GM12874 (cell line): ENCODE data around the gene DDX11.

Experiments
- TF ChIP-seq, protein P1 (sequence below): IDR thresholded peaks from 2 replicates; pipeline ENCODE4 v1.5.1; 2011; ENCODE audit warnings: low read depth, mild to moderate bottlenecking, control low read depth, low read length, moderate library complexity; ENCODE audit not compliant: insufficient read depth

The DDX11 gene

DNA sequence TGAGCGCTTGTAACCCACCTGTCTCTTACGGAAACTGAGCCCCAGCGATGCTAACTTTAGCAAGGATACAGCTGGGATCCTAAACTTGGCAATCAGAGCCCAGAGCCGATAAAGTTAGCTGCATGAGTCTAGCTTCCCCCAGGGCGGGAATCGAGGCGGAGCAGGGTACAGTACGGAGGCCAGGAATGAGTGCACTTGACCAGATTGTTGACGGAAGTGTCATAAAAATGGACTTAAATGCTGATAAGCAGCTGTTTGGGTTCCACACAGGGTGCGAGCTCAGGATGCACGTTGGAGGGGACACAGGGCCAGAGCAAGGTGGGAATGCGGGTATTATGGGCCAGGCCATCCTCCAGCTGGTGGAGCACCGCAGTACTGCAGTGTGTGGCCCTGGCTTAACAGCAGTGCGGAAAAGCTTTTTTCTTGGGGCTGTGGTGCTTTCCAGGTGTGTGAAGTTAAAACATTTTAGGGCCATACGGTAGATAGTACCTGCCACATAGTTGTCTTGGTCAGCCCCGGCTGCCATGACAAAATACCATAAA is 744 bp downstream of the DDX11 start:
- TF ChIP-seq, protein P1, sequence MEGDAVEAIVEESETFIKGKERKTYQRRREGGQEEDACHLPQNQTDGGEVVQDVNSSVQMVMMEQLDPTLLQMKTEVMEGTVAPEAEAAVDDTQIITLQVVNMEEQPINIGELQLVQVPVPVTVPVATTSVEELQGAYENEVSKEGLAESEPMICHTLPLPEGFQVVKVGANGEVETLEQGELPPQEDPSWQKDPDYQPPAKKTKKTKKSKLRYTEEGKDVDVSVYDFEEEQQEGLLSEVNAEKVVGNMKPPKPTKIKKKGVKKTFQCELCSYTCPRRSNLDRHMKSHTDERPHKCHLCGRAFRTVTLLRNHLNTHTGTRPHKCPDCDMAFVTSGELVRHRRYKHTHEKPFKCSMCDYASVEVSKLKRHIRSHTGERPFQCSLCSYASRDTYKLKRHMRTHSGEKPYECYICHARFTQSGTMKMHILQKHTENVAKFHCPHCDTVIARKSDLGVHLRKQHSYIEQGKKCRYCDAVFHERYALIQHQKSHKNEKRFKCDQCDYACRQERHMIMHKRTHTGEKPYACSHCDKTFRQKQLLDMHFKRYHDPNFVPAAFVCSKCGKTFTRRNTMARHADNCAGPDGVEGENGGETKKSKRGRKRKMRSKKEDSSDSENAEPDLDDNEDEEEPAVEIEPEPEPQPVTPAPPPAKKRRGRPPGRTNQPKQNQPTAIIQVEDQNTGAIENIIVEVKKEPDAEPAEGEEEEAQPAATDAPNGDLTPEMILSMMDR = peak; percentile 30; the same call in 1 of the 2 replicates

DNA sequence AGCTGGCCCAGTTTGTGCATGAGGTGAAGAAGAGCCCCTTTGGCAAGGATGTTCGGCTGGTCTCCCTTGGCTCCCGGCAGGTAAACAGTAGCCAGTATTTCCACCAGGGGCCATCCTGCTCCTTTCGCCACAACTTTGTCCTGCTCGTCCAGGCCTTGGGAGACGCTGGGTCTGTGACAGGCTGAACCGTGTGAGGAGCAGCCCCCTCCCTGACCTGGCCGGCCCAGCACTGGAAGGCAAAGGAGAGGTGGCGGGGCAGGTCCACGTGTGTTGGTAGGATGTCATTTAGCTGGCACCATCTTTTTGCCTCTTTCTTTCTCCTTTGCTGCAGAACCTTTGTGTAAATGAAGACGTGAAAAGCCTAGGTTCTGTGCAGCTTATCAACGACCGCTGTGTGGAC is 15.4 kb downstream of the DDX11 start:
- TF ChIP-seq, protein P1 = no peak

DNA sequence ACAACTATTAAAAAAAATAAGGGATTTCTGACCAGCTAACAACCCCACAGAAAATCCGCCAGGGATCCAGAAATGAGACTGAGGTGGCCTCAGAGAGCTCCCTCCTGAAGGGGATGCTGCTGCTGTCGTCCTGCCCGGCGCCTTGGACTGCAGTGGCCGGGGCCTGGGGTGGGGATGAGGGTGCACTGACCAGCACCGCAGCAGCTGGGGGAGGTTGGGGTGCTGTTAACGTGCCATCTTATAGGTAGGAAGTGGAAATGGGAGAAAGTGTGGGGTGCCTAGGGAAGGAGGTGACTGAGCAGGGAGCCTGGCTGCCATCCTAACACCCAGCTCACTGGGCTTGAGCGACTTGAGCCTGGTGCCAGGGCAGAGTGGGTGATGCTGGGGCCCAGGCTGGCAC is 32.0 kb downstream of the DDX11 start:
- TF ChIP-seq, protein P1 = no peak

DNA sequence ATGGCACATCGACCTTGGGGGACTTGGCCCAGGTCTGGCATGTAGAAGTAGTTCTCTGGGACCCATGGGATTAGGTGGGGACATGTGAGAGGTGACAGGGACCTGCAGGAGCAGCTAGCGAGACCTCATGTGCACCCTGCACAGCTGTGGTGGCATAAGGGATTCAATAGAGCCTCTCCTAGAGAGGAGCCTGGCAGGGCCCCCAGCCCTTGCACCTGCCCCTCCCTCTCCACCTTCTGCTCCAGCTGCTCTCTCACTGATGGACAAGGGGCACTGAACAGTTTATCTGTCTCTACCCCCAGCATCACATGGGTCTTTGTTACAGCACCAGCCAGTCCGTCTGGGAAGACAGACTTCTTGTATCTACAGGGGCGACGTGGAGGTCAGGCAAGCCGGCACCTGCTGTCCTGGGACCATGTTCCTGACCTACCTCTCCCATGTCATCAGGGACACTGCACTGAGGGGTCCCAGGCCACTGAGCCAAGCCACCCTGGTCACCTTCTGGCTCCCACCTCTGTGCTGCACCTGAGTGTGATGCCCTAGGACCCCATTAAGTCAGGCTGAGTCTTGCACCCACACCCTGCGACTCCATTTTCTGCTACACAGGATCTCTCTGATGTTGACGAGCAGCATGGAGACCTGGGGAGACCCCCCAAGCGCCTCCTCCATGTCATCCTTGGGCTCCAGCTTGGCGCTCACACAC is 32.6 kb downstream of the DDX11 start:
- TF ChIP-seq, protein P1 = no peak

DNA sequence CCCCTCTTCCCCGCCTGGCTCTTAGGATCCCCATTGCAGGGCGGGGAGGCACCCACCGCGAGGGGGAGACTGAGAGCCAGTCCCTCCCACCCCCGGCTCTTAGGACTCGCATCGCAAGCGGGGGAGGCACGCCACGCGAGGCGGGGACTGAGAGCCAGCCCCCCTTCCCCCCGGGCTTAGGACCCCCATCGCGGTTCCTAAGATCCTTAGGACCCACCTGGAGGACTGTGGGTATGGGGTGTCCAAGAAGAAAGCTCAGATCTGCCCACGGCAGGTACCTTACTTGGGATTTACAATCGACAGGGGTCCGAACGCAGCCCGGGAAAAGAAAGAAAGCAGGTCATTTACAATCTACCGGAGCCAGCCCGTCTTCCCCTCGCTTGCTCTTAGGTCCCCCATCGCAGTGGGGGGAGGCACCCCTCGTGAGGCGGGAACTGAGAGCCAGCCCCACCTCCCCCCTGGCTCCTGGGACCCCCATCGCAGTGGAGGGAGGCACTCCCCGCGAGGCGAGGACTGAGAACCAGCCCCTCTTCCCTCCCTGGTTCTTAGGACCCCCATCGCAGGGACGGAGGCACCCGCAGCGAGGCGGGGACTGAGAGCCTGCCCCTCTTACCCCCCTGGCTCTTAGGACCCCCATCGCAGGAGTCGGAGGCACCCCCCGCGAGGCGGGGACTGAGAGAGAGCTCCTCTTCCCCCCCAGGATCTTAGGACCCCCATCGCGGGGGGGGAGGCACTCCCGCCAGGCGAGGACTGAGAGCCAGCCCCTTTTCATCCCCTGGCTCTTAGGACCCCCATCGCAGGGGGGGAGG is 43.7 kb downstream of the DDX11 start:
- TF ChIP-seq, protein P1 = peak; percentile 58

DNA sequence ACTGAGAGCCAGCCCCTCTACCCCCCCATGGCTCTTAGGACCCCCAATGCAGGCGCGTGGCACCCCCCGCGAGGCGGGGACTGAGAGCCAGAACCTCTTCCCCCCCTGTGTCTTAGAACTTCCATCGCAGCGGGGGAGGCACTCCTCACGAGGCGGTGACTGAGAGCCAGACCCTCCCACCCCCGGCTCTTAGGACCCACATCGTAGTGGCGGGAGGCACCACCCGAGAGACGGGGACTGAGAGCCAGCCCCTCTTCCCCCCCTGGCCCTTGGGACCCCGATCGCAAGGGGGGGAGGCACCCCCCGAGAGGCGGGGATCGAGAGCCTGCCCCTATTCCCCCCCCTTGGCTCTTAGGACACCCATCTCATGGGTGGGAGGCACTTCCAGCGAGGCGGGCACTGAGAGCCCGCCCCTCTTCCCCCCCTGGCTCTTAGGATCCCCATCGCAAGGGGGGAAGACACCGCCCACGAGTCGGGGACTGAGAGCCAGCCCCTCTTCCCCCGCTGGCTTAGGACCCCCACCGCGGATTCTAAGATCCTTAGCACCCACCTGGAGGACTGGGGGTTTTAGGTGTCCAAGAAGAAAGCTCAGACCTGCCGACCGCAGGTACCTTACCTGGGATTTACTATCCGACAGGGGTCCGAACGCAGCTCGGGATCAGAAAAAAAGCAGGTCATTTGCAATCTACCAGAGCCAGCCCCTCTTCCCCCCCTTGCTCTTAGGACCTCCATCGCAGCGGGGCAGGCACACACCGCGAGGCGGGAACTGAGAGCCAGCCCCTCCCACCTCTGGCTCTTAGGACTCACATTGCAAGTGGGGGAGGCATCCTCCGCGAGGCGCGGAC is 44.9 kb downstream of the DDX11 start:
- TF ChIP-seq, protein P1 = no peak
